HepG2 (cell line): Measurements from ENCODE around the gene SEMA3F. TPM values are rescaled to one million over a fixed set of nuclear protein-coding genes. Genes with fewer than 3 reads are reported as not detected.

ENCODE experiments used
- ATF2 ChIP-seq: sonication (generic); formaldehyde crosslinking; IDR thresholded peaks from 2 replicates; pipeline ENCODE4 v1.4.0; 2020; ENCODE audit warnings: missing genetic modification reagents
- FOXK2 ChIP-seq: fragments of 450-650 bp; IDR thresholded peaks from 2 replicates; pipeline ENCODE4 v1.6.1; 2016
- HMGA1 ChIP-seq: sonication (generic); formaldehyde crosslinking; conservative IDR thresholded peaks from 2 replicates; pipeline ENCODE4 v1.4.0; 2020; ENCODE audit warnings: missing genetic modification reagents
- KDM1A ChIP-seq: IDR thresholded peaks from 2 replicates; pipeline ENCODE4 v1.6.1; 2016; ENCODE audit warnings: missing compliant biosample characterization
- KDM3A ChIP-seq: IDR thresholded peaks from 2 replicates; pipeline ENCODE4 v1.6.1; 2018; ENCODE audit warnings: low read depth, missing compliant biosample characterization
- MAFK ChIP-seq, 2 experiments: IDR thresholded peaks in 1 of 2; conservative IDR thresholded peaks in 1 of 2; 2 replicates each; pipeline ENCODE4 v1.6.1; 2011; ENCODE audit warnings: improper control_type of control experiment in 2 of 2, low read length in 2 of 2
- REXO4 ChIP-seq: sonication (generic); formaldehyde crosslinking; IDR thresholded peaks from 2 replicates; pipeline ENCODE4 v1.8.0; 2022; ENCODE audit warnings: missing genetic modification reagents, mild to moderate bottlenecking, borderline replicate concordance
- SP4 ChIP-seq: sonication (generic); formaldehyde crosslinking; IDR thresholded peaks from 2 replicates; pipeline ENCODE4 v1.8.1; 2023; ENCODE audit warnings: mild to moderate bottlenecking, missing genetic modification reagents
- TFE3 ChIP-seq: IDR thresholded peaks from 2 replicates; pipeline ENCODE4 v1.6.1; 2016
- ZFP82 ChIP-seq: sonication (generic); formaldehyde crosslinking; IDR thresholded peaks from 2 replicates; pipeline ENCODE4 v1.5.1; 2020; ENCODE audit warnings: mild to moderate bottlenecking, missing genetic modification reagents, borderline replicate concordance
- ZNF101 ChIP-seq: sonication (generic); formaldehyde crosslinking; IDR thresholded peaks from 2 replicates; pipeline ENCODE4 v1.4.0; 2020; ENCODE audit warnings: mild to moderate bottlenecking, low read depth, missing genetic modification reagents, borderline replicate concordance
- polyA plus RNA-seq, 8 experiments: library from polyadenylated mRNA; depleted of rRNA in 3 of 8; stranded (reverse) in 7 of 8; unstranded in 1 of 8; fragments of >200 nt; fragmentation: Illumina TruSeq in 4 of 8; extraction: Trizol in 4 of 8; gene quantifications; 2 replicates each; pipeline versions ENCODE4 v1.2.1 to v1.2.3, GENCODE V29; 2011 to 2016; ENCODE audit warnings: low read depth in 4 of 8, missing spikeins in 1 of 8, mixed read lengths in 1 of 8; ENCODE audit not compliant: insufficient read depth in 1 of 8
- total RNA-seq, 5 experiments: library from RNA; depleted of rRNA; stranded (reverse); fragments of >200 nt; fragmentation: Illumina TruSeq; extraction: Trizol; gene quantifications; 2 replicates each; pipeline ENCODE4 v1.2.3, GENCODE V29; 2016; ENCODE audit warnings: low read depth in 1 of 5
- TF ChIP-seq, protein P1 (sequence below): sonication (generic); formaldehyde crosslinking; IDR thresholded peaks from 2 replicates; pipeline ENCODE4 v1.4.0; 2020; ENCODE audit warnings: mild to moderate bottlenecking, missing genetic modification reagents
- TF ChIP-seq, protein P2 (sequence below), 2 experiments: fragments of 450-650 bp in 1 of 2; sonication (generic) in 1 of 2; formaldehyde crosslinking in 1 of 2; IDR thresholded peaks; 2 replicates each; pipeline versions ENCODE4 v1.6.1 to v1.8.0; 2016 to 2022; ENCODE audit warnings: antibody characterized with exemption in 1 of 2, mild to moderate bottlenecking in 1 of 2, missing genetic modification reagents in 1 of 2

Gene SEMA3F
- total and polyA plus RNA-seq, 2 of the 13 experiments (the other 11 are each of a cell fraction or from before 2014, with no cell fraction given), result 7.6 to 17.2 TPM

GRCh38 chr3:50204804-50205412 lies 49.8 kb downstream of the SEMA3F start, which contains the start of gene SLC38A3 (continued):
- TF ChIP-seq, protein P1, sequence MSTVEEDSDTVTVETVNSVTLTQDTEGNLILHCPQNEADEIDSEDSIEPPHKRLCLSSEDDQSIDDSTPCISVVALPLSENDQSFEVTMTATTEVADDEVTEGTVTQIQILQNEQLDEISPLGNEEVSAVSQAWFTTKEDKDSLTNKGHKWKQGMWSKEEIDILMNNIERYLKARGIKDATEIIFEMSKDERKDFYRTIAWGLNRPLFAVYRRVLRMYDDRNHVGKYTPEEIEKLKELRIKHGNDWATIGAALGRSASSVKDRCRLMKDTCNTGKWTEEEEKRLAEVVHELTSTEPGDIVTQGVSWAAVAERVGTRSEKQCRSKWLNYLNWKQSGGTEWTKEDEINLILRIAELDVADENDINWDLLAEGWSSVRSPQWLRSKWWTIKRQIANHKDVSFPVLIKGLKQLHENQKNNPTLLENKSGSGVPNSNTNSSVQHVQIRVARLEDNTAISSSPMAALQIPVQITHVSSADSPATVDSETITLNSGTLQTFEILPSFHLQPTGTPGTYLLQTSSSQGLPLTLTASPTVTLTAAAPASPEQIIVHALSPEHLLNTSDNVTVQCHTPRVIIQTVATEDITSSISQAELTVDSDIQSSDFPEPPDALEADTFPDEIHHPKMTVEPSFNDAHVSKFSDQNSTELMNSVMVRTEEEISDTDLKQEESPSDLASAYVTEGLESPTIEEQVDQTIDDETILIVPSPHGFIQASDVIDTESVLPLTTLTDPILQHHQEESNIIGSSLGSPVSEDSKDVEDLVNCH (CRISPR knock-in tag), result no peak
- TF ChIP-seq ZNF101 (CRISPR knock-in tag) (no peak), HMGA1 (CRISPR knock-in tag) (no peak), KDM3A (CRISPR knock-in tag) (no peak), FOXK2 (no peak), TFE3 (no peak), REXO4 (no peak), SP4 (CRISPR knock-in tag) (no peak), KDM1A (CRISPR knock-in tag) (no peak), MAFK (conservative IDR thresholded peaks at IDR 0.05 in 1 of 2, IDR thresholded peaks at IDR 0.05 in 1 of 2; ENCODE audit: low read length in 2 of 2) (no peak), ZFP82 (CRISPR knock-in tag) (no peak), ATF2 (CRISPR knock-in tag) (no peak; the same call in 1 of the 2 replicates)
- TF ChIP-seq, protein P2, sequence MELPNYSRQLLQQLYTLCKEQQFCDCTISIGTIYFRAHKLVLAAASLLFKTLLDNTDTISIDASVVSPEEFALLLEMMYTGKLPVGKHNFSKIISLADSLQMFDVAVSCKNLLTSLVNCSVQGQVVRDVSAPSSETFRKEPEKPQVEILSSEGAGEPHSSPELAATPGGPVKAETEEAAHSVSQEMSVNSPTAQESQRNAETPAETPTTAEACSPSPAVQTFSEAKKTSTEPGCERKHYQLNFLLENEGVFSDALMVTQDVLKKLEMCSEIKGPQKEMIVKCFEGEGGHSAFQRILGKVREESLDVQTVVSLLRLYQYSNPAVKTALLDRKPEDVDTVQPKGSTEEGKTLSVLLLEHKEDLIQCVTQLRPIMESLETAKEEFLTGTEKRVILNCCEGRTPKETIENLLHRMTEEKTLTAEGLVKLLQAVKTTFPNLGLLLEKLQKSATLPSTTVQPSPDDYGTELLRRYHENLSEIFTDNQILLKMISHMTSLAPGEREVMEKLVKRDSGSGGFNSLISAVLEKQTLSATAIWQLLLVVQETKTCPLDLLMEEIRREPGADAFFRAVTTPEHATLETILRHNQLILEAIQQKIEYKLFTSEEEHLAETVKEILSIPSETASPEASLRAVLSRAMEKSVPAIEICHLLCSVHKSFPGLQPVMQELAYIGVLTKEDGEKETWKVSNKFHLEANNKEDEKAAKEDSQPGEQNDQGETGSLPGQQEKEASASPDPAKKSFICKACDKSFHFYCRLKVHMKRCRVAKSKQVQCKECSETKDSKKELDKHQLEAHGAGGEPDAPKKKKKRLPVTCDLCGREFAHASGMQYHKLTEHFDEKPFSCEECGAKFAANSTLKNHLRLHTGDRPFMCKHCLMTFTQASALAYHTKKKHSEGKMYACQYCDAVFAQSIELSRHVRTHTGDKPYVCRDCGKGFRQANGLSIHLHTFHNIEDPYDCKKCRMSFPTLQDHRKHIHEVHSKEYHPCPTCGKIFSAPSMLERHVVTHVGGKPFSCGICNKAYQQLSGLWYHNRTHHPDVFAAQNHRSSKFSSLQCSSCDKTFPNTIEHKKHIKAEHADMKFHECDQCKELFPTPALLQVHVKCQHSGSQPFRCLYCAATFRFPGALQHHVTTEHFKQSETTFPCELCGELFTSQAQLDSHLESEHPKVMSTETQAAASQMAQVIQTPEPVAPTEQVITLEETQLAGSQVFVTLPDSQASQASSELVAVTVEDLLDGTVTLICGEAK (IDR thresholded peaks at IDR 0.05), result no peak
- TF ChIP-seq, protein P2 (CRISPR knock-in tag; IDR thresholded peaks at IDR 0.05), result no peak
